A549 (cell line): ENCODE results near the gene PTGS2.

Source experiments
- EHMT2 ChIP-seq: fragments of 200-600 bp; sonication (generic); IDR thresholded peaks from 2 replicates; pipeline ENCODE4 v1.6.1; 2016; ENCODE audit warnings: antibody characterized with exemption, low read depth, mild to moderate bottlenecking, moderate library complexity
- FOSL2 ChIP-seq, 2 experiments: fragments of 450-650 bp in 1 of 2; fragments of >200 bp in 1 of 2; sonication (Bioruptor Twin) in 1 of 2; formaldehyde crosslinking; IDR thresholded peaks; 2 replicates each; pipeline versions ENCODE4 v1.5.0 to v1.6.1; 2016 to 2020; ENCODE audit warnings: mild to moderate bottlenecking in 1 of 2, moderate library complexity in 1 of 2
- MAFK ChIP-seq: fragments of 450-650 bp; IDR thresholded peaks from 2 replicates; pipeline ENCODE4 v1.6.1; 2014; ENCODE audit not compliant: partially characterized antibody
- RAD21 ChIP-seq, 2 experiments: fragments of >200 bp in 1 of 2; sonication (Bioruptor Twin) in 1 of 2; formaldehyde crosslinking in 1 of 2; IDR thresholded peaks in 1 of 2; conservative IDR thresholded peaks in 1 of 2; 2 replicates in 1 of 2; 3 replicates in 1 of 2; pipeline ENCODE4 v1.6.1; 2012 to 2018; ENCODE audit warnings: inconsistent platforms in 1 of 2
- SMC3 ChIP-seq: fragments of >200 bp; sonication (Bioruptor Twin); formaldehyde crosslinking; IDR thresholded peaks from 3 replicates; pipeline ENCODE4 v1.6.1; 2018; ENCODE audit warnings: inconsistent platforms
- TF ChIP-seq, protein P1 (sequence below): IDR thresholded peaks from 2 replicates; pipeline ENCODE4 v1.6.1; 2012; ENCODE audit warnings: low read depth, borderline replicate concordance
- TF ChIP-seq, protein P2 (sequence below): fragments of >200 bp; sonication (Bioruptor Twin); formaldehyde crosslinking; IDR thresholded peaks from 3 replicates; pipeline ENCODE4 v1.5.1; 2016

DNA sequence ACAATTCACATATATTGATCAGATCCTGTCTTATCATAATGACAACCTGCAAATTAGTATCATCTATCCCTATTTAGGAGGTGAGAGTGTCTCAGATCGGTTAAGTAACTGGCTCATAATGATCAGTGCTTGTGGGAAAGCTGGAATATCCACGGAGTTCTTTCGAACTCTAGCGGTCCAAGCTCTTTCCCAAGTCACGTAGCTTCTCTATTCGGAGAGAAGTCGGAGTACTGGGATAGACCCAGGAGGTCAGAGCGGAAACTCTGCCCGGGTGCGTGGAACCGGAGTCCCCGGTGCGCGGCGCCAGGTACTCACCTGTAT, 339 bp downstream of the PTGS2 start:
- TF ChIP-seq, protein P1, sequence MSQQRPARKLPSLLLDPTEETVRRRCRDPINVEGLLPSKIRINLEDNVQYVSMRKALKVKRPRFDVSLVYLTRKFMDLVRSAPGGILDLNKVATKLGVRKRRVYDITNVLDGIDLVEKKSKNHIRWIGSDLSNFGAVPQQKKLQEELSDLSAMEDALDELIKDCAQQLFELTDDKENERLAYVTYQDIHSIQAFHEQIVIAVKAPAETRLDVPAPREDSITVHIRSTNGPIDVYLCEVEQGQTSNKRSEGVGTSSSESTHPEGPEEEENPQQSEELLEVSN: no peak
- TF ChIP-seq EHMT2 (no peak), FOSL2 (IDR thresholded peaks at IDR 0.05) (no peak), FOSL2 (CRISPR knock-in tag; IDR thresholded peaks at IDR 0.05) (no peak), RAD21 (conservative IDR thresholded peaks at IDR 0.05 in 1 of 2, IDR thresholded peaks at IDR 0.05 in 1 of 2) (no peak), MAFK (no peak), SMC3 (no peak)
- TF ChIP-seq, protein P2, sequence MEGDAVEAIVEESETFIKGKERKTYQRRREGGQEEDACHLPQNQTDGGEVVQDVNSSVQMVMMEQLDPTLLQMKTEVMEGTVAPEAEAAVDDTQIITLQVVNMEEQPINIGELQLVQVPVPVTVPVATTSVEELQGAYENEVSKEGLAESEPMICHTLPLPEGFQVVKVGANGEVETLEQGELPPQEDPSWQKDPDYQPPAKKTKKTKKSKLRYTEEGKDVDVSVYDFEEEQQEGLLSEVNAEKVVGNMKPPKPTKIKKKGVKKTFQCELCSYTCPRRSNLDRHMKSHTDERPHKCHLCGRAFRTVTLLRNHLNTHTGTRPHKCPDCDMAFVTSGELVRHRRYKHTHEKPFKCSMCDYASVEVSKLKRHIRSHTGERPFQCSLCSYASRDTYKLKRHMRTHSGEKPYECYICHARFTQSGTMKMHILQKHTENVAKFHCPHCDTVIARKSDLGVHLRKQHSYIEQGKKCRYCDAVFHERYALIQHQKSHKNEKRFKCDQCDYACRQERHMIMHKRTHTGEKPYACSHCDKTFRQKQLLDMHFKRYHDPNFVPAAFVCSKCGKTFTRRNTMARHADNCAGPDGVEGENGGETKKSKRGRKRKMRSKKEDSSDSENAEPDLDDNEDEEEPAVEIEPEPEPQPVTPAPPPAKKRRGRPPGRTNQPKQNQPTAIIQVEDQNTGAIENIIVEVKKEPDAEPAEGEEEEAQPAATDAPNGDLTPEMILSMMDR: no peak
